Measurements from ENCODE around the gene LMTK3. TPM values are rescaled to one million over a fixed set of nuclear protein-coding genes. Genes with fewer than 3 reads are reported as not detected.
"Not testable (repeated sequence)": the region's sequence is repeated elsewhere in the genome, so short reads cannot be mapped to it uniquely, and the experiment has no call there.

The LMTK3 gene
- total RNA-seq, 1 donor from 2014 or later, result 0.11 TPM

- intact Hi-C loops (cut with DNase I), result no loop called here
- Histone ChIP-seq H3K27ac (no peak overlapping the region), H3K4me1 (no peaks in the 10 kb centered on the region), H3K36me3 (no peaks in the 10 kb centered on the region), H3K4me3 (no peak overlapping the region), H3K27me3 (no peaks in the 10 kb centered on the region), H3K9me3 (no peaks in the 10 kb centered on the region)
- TF ChIP-seq CTCF (IDR thresholded peaks at IDR 0.05), result no peak
- no peak for DNase-seq (ENCODE audit: low spot score in 2 of 2)
Observed at GRCh38 chr19:48541813-48542212, 30.2 kb upstream of the LMTK3 start.

- no peak for TF ChIP-seq CTCF (IDR thresholded peaks at IDR 0.05)
- Histone ChIP-seq H3K27ac (no peak overlapping the region), H3K9me3 (no peaks in the 10 kb centered on the region), H3K4me3 (no peak overlapping the region), H3K4me1 (no peaks in the 10 kb centered on the region), H3K27me3 (no peaks in the 10 kb centered on the region), H3K36me3 (no peaks in the 10 kb centered on the region)
- intact Hi-C loops (cut with DNase I), result no loop called here
- DNase-seq (ENCODE audit: low spot score in 2 of 2), result no peak
Observed at GRCh38 chr19:48540110-48540509, 28.5 kb upstream of the LMTK3 start.

- Histone ChIP-seq H3K36me3 (no peaks in the 10 kb centered on the region), H3K9me3 (no peaks in the 10 kb centered on the region), H3K4me3 (no peak overlapping the region), H3K27ac (no peak overlapping the region), H3K27me3 (no peaks in the 10 kb centered on the region), H3K4me1 (no peaks in the 10 kb centered on the region)
- no peak for DNase-seq (ENCODE audit: low spot score in 2 of 2)
- intact Hi-C loops (cut with DNase I), result no loop called here
- TF ChIP-seq CTCF (IDR thresholded peaks at IDR 0.05), result no peak
Observed at GRCh38 chr19:48539503-48540096, 28.0 kb upstream of the LMTK3 start.

GRCh38 chr19:48538057-48538456 is 26.4 kb upstream of the LMTK3 start:
- H3K27me3 ChIP-seq; H3K4me3 ChIP-seq; DNase-seq (ENCODE audit: low spot score in 2 of 2); H3K4me1 ChIP-seq; H3K9me3 ChIP-seq; H3K27ac ChIP-seq; intact Hi-C loops (cut with DNase I); H3K36me3 ChIP-seq: not testable (repeated sequence)

GRCh38 chr19:48537541-48537940 is 25.9 kb upstream of the LMTK3 start:
- Histone ChIP-seq H3K9me3 (no peaks in the 10 kb centered on the region), H3K27me3 (no peaks in the 10 kb centered on the region), H3K36me3 (no peaks in the 10 kb centered on the region), H3K27ac (no peak overlapping the region), H3K4me1 (no peaks in the 10 kb centered on the region), H3K4me3 (no peak overlapping the region)
- no peak for DNase-seq (ENCODE audit: low spot score in 2 of 2)
- intact Hi-C loops (cut with DNase I), result no loop called here
- TF ChIP-seq CTCF (IDR thresholded peaks at IDR 0.05), result no peak

GRCh38 chr19:48533770-48534169 is 22.1 kb upstream of the LMTK3 start:
- no peaks in the 10 kb centered on the region for H3K4me1 ChIP-seq
- no peaks in the 10 kb centered on the region for H3K27me3 ChIP-seq
- no peak overlapping the region for H3K4me3 ChIP-seq
- DNase-seq (ENCODE audit: low spot score in 2 of 2), result no peak
- H3K9me3 ChIP-seq, result peaks cover 0 to 3% of the 10 kb centered on the region in 2 donors
- no peak overlapping the region for H3K27ac ChIP-seq
- intact Hi-C loops (cut with DNase I), result no loop called here
- no peak for TF ChIP-seq CTCF (IDR thresholded peaks at IDR 0.05)
- no peaks in the 10 kb centered on the region for H3K36me3 ChIP-seq
